Tongue (tissue), 2 donors: ENCODE measurements around the gene SPRYD3. TPM values are rescaled to one million over a fixed set of nuclear protein-coding genes. Genes with fewer than 3 reads are reported as not detected.

ENCODE experiments used
- DNase-seq: peaks from one replicate; pipeline ENCODE4 v3.0.0-alpha.2; 2015
- total RNA-seq: library from RNA; depleted of rRNA; stranded (reverse); fragments of >200 nt; gene quantifications from one replicate; pipeline ENCODE4 v1.2.3, GENCODE V29; 2014

The SPRYD3 gene
- total RNA-seq, 1 donor from 2014 or later, result 30.3 TPM

- no peak for DNase-seq
These were observed 16.0 kb downstream of the SPRYD3 start for GRCh38 chr12:53062977-53063707.

GRCh38 chr12:53062011-53062961 is 16.9 kb downstream of the SPRYD3 start:
- no peak for DNase-seq

GRCh38 chr12:53061404-53062010 is 17.7 kb downstream of the SPRYD3 start:
- peak; percentile 54 for DNase-seq

GRCh38 chr12:53060721-53061276 is 18.4 kb downstream of the SPRYD3 start:
- peak; percentile 14 for DNase-seq

- no peak for DNase-seq
These were observed 19.0 kb downstream of the SPRYD3 start for GRCh38 chr12:53060064-53060720.

GRCh38 chr12:53059434-53060063 is 19.6 kb downstream of the SPRYD3 start:
- no peak for DNase-seq

- no peak for DNase-seq
These were observed 20.3 kb downstream of the SPRYD3 start for GRCh38 chr12:53058674-53059433.

GRCh38 chr12:53057816-53058500 is 21.2 kb downstream of the SPRYD3 start:
- no peak for DNase-seq

- DNase-seq, result no peak
These were observed 22.3 kb downstream of the SPRYD3 start for GRCh38 chr12:53056901-53057300.

- DNase-seq, result no peak
These were observed 22.9 kb downstream of the SPRYD3 start for GRCh38 chr12:53056296-53056695.

- DNase-seq, result no peak
These were observed 23.5 kb downstream of the SPRYD3 start for GRCh38 chr12:53055471-53056266.

- peak; percentile 98 for DNase-seq
These were observed 24.9 kb downstream of the SPRYD3 start for GRCh38 chr12:53054112-53054878.

GRCh38 chr12:53053218-53054111 is 25.7 kb downstream of the SPRYD3 start:
- DNase-seq, result peak; percentile 74

- peak; percentile 96 for DNase-seq
These were observed 26.6 kb downstream of the SPRYD3 start for GRCh38 chr12:53052419-53053217.

- DNase-seq, result no peak
These were observed 27.2 kb downstream of the SPRYD3 start for GRCh38 chr12:53051881-53052412.
